Measurements from ENCODE around the gene TRMT10B. TPM values are rescaled to one million over a fixed set of nuclear protein-coding genes. Genes with fewer than 3 reads are reported as not detected.
"Not testable (repeated sequence)": the region's sequence is repeated elsewhere in the genome, so short reads cannot be mapped to it uniquely, and the experiment has no call there.

Gene TRMT10B
- total RNA-seq, 3 donors from 2014 or later = 7.2 to 14.8 (median 10.4) TPM

GRCh38 chr9:37801287-37801850 lies 47.8 kb downstream of the TRMT10B start:
- Histone ChIP-seq H3K4me3 (peak overlapping the region; percentile 79), H3K36me3 (ENCODE audit: low read depth) (no peaks in the 10 kb centered on the region), H3K9me3 (no peaks in the 10 kb centered on the region), H3K4me1 (ENCODE audit: low read depth) (peaks cover 17% of the 10 kb centered on the region)
- DNase-seq = peak; percentile 45 to 66 (median 60)
- intact Hi-C loops (cut with DNase I, micrococcal nuclease) = no loop called here
- peak; percentile 63 for ATAC-seq
- no peak for TF ChIP-seq CTCF (IDR thresholded peaks at IDR 0.05)

DNA sequence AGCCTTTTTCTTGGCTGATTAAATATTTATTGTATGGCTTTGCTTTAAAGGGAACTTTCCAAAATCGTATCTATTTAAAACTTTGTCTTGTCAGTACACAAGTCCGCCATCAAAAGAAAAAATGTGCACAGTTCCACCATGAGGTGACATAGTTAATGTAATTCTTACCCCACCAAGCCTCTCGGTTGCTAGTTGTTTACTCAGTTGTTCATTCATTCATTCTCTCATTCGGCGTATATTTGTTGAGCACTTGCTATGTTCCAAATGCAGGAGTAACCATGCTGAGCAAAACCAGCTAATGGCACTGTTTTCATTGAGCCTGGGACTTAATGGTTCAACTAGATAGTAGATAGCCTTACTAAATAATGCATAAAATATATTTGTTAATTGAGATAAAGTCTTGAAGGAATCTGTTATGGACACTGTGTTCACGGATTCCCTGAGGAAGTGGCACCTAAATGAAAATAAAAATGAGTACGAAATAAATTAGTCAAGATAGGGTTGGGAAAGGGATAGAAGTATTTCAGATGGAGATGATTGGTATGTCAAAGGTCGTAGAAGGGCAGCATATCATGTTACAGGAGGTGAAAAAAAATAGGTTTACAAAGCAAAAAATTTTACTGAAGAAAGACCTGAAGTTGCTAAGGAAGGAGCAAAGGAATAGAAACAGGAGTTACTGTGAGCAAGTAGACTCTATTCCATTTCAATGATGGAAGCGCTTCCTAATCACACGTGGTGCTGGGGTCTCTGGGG lies 48.5 kb downstream of the TRMT10B start:
- no peak overlapping the region for H3K4me3 ChIP-seq
- no peaks in the 10 kb centered on the region for H3K36me3 ChIP-seq (ENCODE audit: low read depth)
- no peak for ATAC-seq
- H3K4me1 ChIP-seq (ENCODE audit: low read depth) = peaks cover 17% of the 10 kb centered on the region
- no peaks in the 10 kb centered on the region for H3K9me3 ChIP-seq
- intact Hi-C loops (cut with DNase I, micrococcal nuclease) = no loop called here
- no peak for DNase-seq
- TF ChIP-seq CTCF (IDR thresholded peaks at IDR 0.05) = no peak

DNA sequence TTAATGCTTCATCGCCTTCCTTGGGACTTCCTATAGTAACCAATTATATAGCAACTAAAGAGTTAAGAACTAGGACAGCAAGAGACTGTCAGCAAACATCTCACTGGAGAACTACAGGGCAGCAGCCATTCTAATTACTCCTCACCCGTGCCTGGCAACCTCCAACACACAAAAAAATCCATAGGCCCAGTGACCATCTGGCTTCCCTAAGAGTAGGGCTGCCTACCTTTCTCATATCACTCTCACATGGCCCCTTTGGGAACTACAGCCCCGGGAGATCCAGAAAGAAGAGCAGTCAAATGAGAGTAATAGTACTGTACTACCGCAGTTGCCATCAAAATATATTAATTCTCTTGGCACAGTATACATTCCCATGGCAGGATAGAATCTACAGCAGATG lies 52.7 kb downstream of the TRMT10B start:
- no peak overlapping the region for H3K4me3 ChIP-seq
- DNase-seq = no peak
- ATAC-seq = peak; percentile 22
- no peak for TF ChIP-seq CTCF (IDR thresholded peaks at IDR 0.05)
- no peaks in the 10 kb centered on the region for H3K36me3 ChIP-seq (ENCODE audit: low read depth)
- H3K4me1 ChIP-seq (ENCODE audit: low read depth) = peaks cover 12% of the 10 kb centered on the region
- H3K9me3 ChIP-seq = no peaks in the 10 kb centered on the region
- intact Hi-C loops (cut with DNase I, micrococcal nuclease) = no loop called here

DNA sequence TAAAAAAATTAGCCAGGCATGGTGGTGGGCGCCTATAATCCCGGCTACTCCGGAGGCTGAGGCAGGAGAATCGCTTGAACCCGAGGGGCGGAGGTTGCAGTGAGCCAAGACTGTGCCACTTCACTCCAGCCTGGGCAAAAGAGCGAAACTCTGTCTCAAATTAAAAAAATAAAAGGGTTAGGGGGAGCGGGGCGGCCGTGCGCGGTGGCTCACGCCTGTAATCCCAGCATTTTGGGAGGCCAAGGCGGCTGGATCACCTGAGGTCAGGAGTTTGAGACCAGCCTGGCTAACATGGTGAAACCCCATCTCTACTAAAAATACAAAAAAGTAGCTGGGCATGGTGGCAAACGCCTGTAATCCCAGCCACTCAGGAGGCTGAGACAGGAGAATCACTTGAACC lies 56.1 kb downstream of the TRMT10B start:
- H3K36me3 ChIP-seq (ENCODE audit: low read depth); H3K4me1 ChIP-seq (ENCODE audit: low read depth); DNase-seq; ATAC-seq; H3K4me3 ChIP-seq; H3K9me3 ChIP-seq; intact Hi-C loops (cut with DNase I, micrococcal nuclease): not testable (repeated sequence)

DNA sequence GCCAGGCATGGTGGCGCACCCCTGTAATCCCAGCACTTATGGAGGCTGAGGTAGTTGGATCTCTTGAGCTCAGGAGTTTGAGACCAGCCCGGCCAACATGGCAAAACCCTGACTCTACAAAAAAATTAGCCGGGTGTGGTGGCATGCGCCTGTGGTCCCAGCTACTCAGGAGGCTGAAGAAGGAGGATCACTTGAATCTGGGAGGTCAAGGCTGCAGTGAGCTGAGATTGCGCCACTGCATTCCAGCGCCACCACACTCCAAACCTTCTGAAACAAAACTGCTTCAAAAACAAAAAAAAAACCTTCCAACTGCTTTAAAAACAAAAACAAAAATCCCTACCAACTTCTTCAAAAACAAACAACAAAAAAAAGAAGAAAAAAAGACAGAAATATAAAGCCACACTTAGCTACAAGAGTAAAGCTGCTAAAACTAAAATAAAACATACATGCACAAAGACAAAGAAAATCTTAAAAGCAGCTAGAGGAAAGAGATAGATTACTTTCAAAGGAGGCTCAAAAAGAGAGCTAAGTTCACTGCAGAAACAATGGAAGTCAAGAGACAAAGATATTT lies 58.4 kb downstream of the TRMT10B start:
- DNase-seq (no peak), ATAC-seq (no peak)
- Histone ChIP-seq H3K9me3 (no peaks in the 10 kb centered on the region), H3K36me3 (ENCODE audit: low read depth) (no peaks in the 10 kb centered on the region), H3K4me1 (ENCODE audit: low read depth) (no peaks in the 10 kb centered on the region), H3K4me3 (no peak overlapping the region)
- no peak for TF ChIP-seq CTCF (IDR thresholded peaks at IDR 0.05)
- intact Hi-C loops (cut with DNase I, micrococcal nuclease) = no loop called here

DNA sequence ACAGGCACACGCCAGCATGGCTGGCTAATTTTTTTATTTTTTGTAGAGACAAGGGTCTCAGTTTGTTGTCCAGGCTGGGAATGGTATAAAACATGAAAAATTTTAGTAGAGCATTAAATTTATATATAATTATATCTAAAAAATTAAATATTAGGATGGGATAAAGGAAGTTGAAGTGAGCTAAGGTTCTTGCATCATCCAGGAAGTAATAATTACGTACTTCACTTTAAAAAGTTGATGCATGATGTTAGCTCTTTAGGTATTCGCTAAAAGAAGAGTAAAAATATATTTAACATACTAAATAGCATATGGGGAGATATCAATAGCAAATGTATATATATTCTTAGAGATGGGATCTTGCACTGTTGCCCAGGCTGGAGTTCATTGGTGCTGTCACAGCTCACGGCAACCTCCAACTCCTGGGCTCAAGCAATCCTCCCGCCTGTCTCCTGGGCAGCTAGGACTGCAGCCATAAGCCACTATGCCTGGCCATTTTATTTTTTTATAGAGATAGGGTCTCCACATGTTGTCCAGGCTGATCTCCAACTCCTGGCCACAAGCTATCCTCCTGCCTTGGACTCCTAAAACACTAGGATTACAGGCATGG lies 59.3 kb downstream of the TRMT10B start:
- no peak for DNase-seq
- no peak overlapping the region for H3K4me3 ChIP-seq
- TF ChIP-seq CTCF (IDR thresholded peaks at IDR 0.05) = no peak
- ATAC-seq = no peak
- H3K9me3 ChIP-seq = no peaks in the 10 kb centered on the region
- no peaks in the 10 kb centered on the region for H3K36me3 ChIP-seq (ENCODE audit: low read depth)
- no peaks in the 10 kb centered on the region for H3K4me1 ChIP-seq (ENCODE audit: low read depth)
- intact Hi-C loops (cut with DNase I, micrococcal nuclease) = no loop called here
